Esophagus squamous epithelium (tissue), 5 donors: ENCODE results near the gene MON1A. TPM values are rescaled to one million over a fixed set of nuclear protein-coding genes. Genes with fewer than 3 reads are reported as not detected.

ENCODE experiments used
- DNase-seq: peaks from one replicate; lab custom pipeline; 2025; lab: John Stamatoyannopoulos, UW
- H3K27ac ChIP-seq, 4 donors: fragments of 200-600 bp; sonication (generic); one replicate each; pipeline ENCODE4 v1.5.1; 2016 to 2019; ENCODE audit warnings: mild to moderate bottlenecking in 1 of 4
- H3K27me3 ChIP-seq, 4 donors: fragments of 200-600 bp; sonication (generic); 1 replicate in 3 of 4; 2 replicates in 1 of 4; pipeline versions ENCODE4 v1.5.1 to v1.6.0; 2017 to 2021; ENCODE audit warnings: antibody characterized with exemption in 1 of 4
- H3K36me3 ChIP-seq, 3 donors: fragments of 200-600 bp; sonication (generic); one replicate each; pipeline ENCODE4 v1.5.1; 2016 to 2019
- H3K4me1 ChIP-seq, 3 donors: fragments of 200-600 bp; sonication (generic); one replicate each; pipeline ENCODE4 v1.5.1; 2017 to 2019
- H3K4me3 ChIP-seq, 4 donors: fragments of 200-600 bp; sonication (generic); 1 replicate in 3 of 4; 2 replicates in 1 of 4; pipeline ENCODE4 v1.5.1; 2016 to 2019; ENCODE audit warnings: mild to moderate bottlenecking in 2 of 4, moderate library complexity in 1 of 4
- H3K9me3 ChIP-seq, 3 donors: fragments of 200-600 bp; sonication (generic); one replicate each; pipeline ENCODE4 v1.5.1; 2016 to 2019
- CTCF ChIP-seq, 6 experiments: fragments of 450-650 bp in 4 of 6; fragments of 200-600 bp in 2 of 6; sonication (generic) in 2 of 6; IDR thresholded peaks; one replicate each; pipeline ENCODE4 v1.5.1; 2016 to 2019; ENCODE audit warnings: antibody characterized with exemption in 6 of 6, mild to moderate bottlenecking in 4 of 6, moderate library complexity in 4 of 6
- POLR2A ChIP-seq, 4 donors: fragments of 450-650 bp; IDR thresholded peaks; one replicate each; pipeline ENCODE4 v1.6.1; 2017; ENCODE audit warnings: antibody characterized with exemption in 4 of 4, mild to moderate bottlenecking in 4 of 4, moderate library complexity in 3 of 4
- WGBS, 2 donors: methylation state at CpG; one replicate each; pipeline ENCODE4 v1.1.5; 2018; 5-methylcytosine and 5-hydroxymethylcytosine counted together
- intact Hi-C: fragments of 100-400 bp; cut with DNase I; formaldehyde crosslinking; loops from one replicate; pipeline ENCODE4 v1.15.0; 2022
- total RNA-seq, 4 donors: library from RNA; depleted of rRNA; stranded (reverse); fragments of >200 nt; gene quantifications; one replicate each; pipeline ENCODE4 v1.1.0, GENCODE V29; 2016
- donor health status: DM: yes; HTN: yes; CAD: no.

MON1A gene
- total RNA-seq, 4 donors from 2014 or later = 12.9 to 17.2 (median 14.1) TPM

GRCh38 chr3:49916686-49917085 is 12.9 kb downstream of the MON1A start:
- no peak overlapping the region for H3K4me3 ChIP-seq
- H3K4me1 ChIP-seq = peaks cover 0 to 15% (median 3%) of the 10 kb centered on the region in 3 donors
- H3K36me3 ChIP-seq = peaks cover 0 to 15% (median 0%) of the 10 kb centered on the region in 3 donors
- WGBS, 2 donors = 91 to 93% methylated on average over 5 of the region's 5 CpGs
- intact Hi-C loops = no loop called here
- TF ChIP-seq POLR2A (IDR thresholded peaks at IDR 0.05) (no peak), CTCF (IDR thresholded peaks at IDR 0.05) (no peak)
- H3K9me3 ChIP-seq = no peaks in the 10 kb centered on the region
- H3K27me3 ChIP-seq = no peaks in the 10 kb centered on the region
- no peak for DNase-seq
- no peak overlapping the region for H3K27ac ChIP-seq

- TF ChIP-seq CTCF (IDR thresholded peaks at IDR 0.05) = no peak
- no peak for TF ChIP-seq POLR2A (IDR thresholded peaks at IDR 0.05)
- Histone ChIP-seq H3K9me3 (no peaks in the 10 kb centered on the region), H3K27ac (no peak overlapping the region), H3K36me3 (peaks cover 0 to 32% (median 6%) of the 10 kb centered on the region in 3 donors), H3K4me3 (no peak overlapping the region), H3K27me3 (no peaks in the 10 kb centered on the region), H3K4me1 (peaks cover 0 to 15% (median 3%) of the 10 kb centered on the region in 3 donors)
- 23 to 53% methylated on average over 2 of the region's 2 CpGs for whole genome bisulfite sequencing, 2 donors
- intact Hi-C loops = no loop called here
- DNase-seq = no peak
Measured at GRCh38 chr3:49914906-49915305, 14.7 kb downstream of the MON1A start.

- H3K27me3 ChIP-seq = no peaks in the 10 kb centered on the region
- TF ChIP-seq CTCF (IDR thresholded peaks at IDR 0.05) (no peak), POLR2A (IDR thresholded peaks at IDR 0.05) (no peak)
- peaks cover 0 to 50% (median 14%) of the 10 kb centered on the region in 3 donors for H3K36me3 ChIP-seq
- no peak for DNase-seq
- H3K4me3 ChIP-seq = no peak overlapping the region
- H3K9me3 ChIP-seq = no peaks in the 10 kb centered on the region
- intact Hi-C loops = no loop called here
- no peak overlapping the region for H3K27ac ChIP-seq
- 92 to 98% methylated on average over 4 of the region's 4 CpGs for WGBS, 2 donors
- H3K4me1 ChIP-seq = peaks cover 0 to 15% (median 3%) of the 10 kb centered on the region in 3 donors
Measured at GRCh38 chr3:49912881-49913281, 16.7 kb downstream of the MON1A start.

GRCh38 chr3:49911611-49912010 is 18.0 kb downstream of the MON1A start:
- TF ChIP-seq POLR2A (IDR thresholded peaks at IDR 0.05) = no peak
- TF ChIP-seq CTCF (IDR thresholded peaks at IDR 0.05) = no peak
- no peaks in the 10 kb centered on the region for H3K9me3 ChIP-seq
- peaks cover 0 to 50% (median 14%) of the 10 kb centered on the region in 3 donors for H3K36me3 ChIP-seq
- no peak for DNase-seq
- WGBS, 2 donors = 85% methylated on average over 8 of the region's 15 CpGs; no CpG with 5 or more reads in 1 of the 2 donors
- peaks cover under 1 to 18% (median 5%) of the 10 kb centered on the region in 3 donors for H3K4me1 ChIP-seq
- no peak overlapping the region for H3K27ac ChIP-seq
- H3K27me3 ChIP-seq = no peaks in the 10 kb centered on the region
- H3K4me3 ChIP-seq = no peak overlapping the region
- intact Hi-C loops = no loop called here

- intact Hi-C loops = no loop called here
- H3K27me3 ChIP-seq = no peaks in the 10 kb centered on the region
- WGBS, 2 donors = 95 to 96% methylated on average over 2 of the region's 2 CpGs
- H3K4me1 ChIP-seq = peaks cover 6 to 24% (median 11%) of the 10 kb centered on the region in 3 donors
- H3K36me3 ChIP-seq = peaks cover 0 to 50% (median 14%) of the 10 kb centered on the region in 3 donors
- no peaks in the 10 kb centered on the region for H3K9me3 ChIP-seq
- H3K4me3 ChIP-seq = no peak overlapping the region
- no peak for DNase-seq
- H3K27ac ChIP-seq = no peak overlapping the region
- no peak for TF ChIP-seq POLR2A (IDR thresholded peaks at IDR 0.05)
- no peak for TF ChIP-seq CTCF (IDR thresholded peaks at IDR 0.05)
Measured at GRCh38 chr3:49911124-49911420, 18.5 kb downstream of the MON1A start.
